Astrocyte of the cerebellum (primary cell): ENCODE measurements around the gene ARID5A.
A peak's percentile ranks its signal among the peaks of the same experiment; 100 is the strongest.

Experiments used
- DNase-seq: peaks from one replicate; pipeline ENCODE4 v3.0.0-alpha.2; 2011; ENCODE audit warnings: low read depth
- H3K4me3 ChIP-seq: 2 replicates; pipeline ENCODE4 v1.5.1; 2011; ENCODE audit warnings: mild to moderate bottlenecking, low read depth, low read length, moderate library complexity
- CTCF ChIP-seq: IDR thresholded peaks from 2 replicates; pipeline ENCODE4 v1.5.1; 2012; ENCODE audit warnings: low read length, low read depth, moderate library complexity, mild to moderate bottlenecking; ENCODE audit errors: missing control alignments
- in situ Hi-C: cut with HindIII; loops from 2 replicates; pipeline ENCODE4 v1.10.0; 2017; ENCODE audit warnings: low sequenced_read_pairs

Gene ARID5A

GRCh38 chr2:96530474-96531357 lies 5.8 kb upstream of the ARID5A start:
- in situ Hi-C loops = loop anchor here (25.0 kb wide), 1 partner anchor 243 kb away; no protein-coding TSS in a partner anchor
- TF ChIP-seq CTCF = no peak
- no peak overlapping the region for H3K4me3 ChIP-seq
- no peak for DNase-seq

GRCh38 chr2:96531366-96531765 lies 5.2 kb upstream of the ARID5A start:
- H3K4me3 ChIP-seq = no peak overlapping the region
- in situ Hi-C loops = loop anchor here (25.0 kb wide), 1 partner anchor 244 kb away; no protein-coding TSS in a partner anchor
- TF ChIP-seq CTCF = no peak
- DNase-seq = no peak

DNA sequence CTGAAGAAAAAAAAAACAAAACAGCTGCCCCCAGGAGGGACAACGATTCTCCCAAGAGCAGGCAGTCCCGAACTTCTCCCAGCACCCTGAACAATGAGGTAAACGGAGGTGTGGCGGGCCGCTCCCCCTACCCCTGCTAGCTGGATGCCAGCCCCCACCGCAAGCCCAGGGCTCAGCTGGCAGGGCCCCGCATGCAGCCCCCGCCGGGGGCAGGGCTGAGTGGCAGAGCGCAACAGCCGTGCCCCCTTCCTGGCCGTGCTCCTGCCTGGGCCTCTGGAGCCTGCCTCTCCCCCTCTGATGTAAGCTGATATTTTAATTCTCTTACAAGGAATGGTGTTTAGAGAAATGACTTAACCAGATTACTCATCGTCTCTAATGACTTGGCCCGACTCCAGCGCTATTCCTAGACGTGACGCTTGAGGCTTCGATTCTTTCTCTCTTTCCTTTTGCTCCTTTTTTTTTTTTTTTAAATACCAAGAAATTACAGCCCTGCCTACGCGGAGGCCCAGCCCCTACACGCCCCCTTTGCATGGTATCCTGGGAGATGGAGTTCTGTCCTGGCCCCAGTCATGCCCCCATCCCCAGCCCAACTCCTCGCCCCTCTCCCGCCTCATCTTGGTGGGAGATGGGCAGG lies 4.6 kb upstream of the ARID5A start:
- H3K4me3 ChIP-seq = peak overlapping the region; percentile 18

DNA sequence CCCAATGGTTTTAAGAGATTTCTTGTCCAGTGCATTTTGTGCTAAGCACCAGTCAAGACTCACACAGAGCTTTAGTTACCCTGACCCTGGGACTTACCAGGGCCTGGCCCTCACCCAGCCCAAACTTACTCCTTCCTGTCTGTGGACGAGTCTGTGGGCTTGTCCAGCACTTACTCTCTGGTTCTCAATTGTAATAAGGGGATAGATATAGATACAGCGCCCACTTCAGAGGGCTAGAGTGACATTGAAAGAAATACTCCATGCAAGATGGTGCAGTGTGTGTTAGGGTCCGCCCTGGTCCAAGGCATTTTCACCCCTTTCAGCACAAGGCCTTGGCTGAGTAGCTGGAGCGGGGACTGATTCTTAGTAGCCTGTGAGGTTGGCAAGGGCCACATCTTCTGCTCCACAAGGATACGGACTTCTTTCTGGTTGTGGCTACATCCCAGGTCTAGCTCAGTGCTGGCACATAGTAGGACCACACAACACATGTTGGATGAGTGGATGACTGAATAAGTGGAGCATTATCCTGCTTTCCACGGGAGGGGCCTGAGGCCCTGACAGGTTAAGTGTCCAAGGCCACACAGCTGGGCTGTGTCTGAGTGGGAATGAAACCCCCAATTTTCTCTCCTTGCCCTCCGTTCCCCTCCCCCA lies 3.8 kb upstream of the ARID5A start:
- in situ Hi-C loops = loop anchor here (25.0 kb wide), 1 partner anchor 245 kb away; no protein-coding TSS in a partner anchor
- DNase-seq = no peak
- H3K4me3 ChIP-seq = no peak overlapping the region
- no peak for TF ChIP-seq CTCF

More for the DNA sequence above, 4.6 kb upstream of the ARID5A start:
- TF ChIP-seq CTCF = no peak
- in situ Hi-C loops = loop anchor here (25.0 kb wide), 1 partner anchor 245 kb away; no protein-coding TSS in a partner anchor
- peak; percentile 100 for DNase-seq

- in situ Hi-C loops = loop anchor here (25.0 kb wide), 1 partner anchor 246 kb away; no protein-coding TSS in a partner anchor
- H3K4me3 ChIP-seq = no peak overlapping the region
- TF ChIP-seq CTCF = no peak
- DNase-seq = no peak
Observed at GRCh38 chr2:96533292-96534073, 3.1 kb upstream of the ARID5A start.
